OCI-LY3 (cell line): ENCODE measurements around the gene SHROOM3.

Source experiments
- CTCF ChIP-seq: fragments of 200-600, 300-600 bp; sonication (generic); IDR thresholded peaks from 2 replicates; pipeline ENCODE4 v1.5.1; 2014; ENCODE audit warnings: antibody characterized with exemption, low read length, low read depth
- EZH2phosphoT487 ChIP-seq: fragments of 200-600 bp; shearing (Covaris generic); IDR thresholded peaks from 2 replicates; pipeline ENCODE4 v1.6.1; 2018; ENCODE audit warnings: antibody characterized with exemption, mixed run types, low read depth

- no peak for TF ChIP-seq CTCF
- TF ChIP-seq EZH2phosphoT487, result no peak
These were observed 60.0 kb downstream of the SHROOM3 start for GRCh38 chr4:76494871-76495590.
